Measurements from ENCODE around the gene ITSN1.

DNA sequence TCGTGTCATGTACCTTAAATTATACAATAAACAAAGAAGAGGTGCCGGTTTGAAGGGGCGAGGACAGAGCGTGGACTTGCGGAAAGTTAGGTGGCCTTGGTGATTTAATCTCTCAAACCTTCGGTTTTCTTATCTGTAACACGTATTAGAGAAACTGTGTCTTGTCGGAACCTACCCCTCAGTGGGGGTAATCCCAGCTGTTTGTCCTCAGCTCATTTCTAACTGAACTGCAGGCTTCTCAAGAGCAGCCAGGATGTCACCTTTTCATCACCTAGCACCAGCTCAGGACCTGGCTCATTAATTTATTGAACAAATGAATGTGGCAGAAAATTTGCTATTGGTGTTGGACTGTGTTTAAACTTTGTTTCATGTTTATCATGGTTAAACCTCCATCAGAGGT is 31.2 kb downstream of the ITSN1 start:
- TF ChIP-seq POLR2AphosphoS5 (IDR thresholded peaks at IDR 0.05; ENCODE audit: low read depth, low read length) (no peak), TAF1 (IDR thresholded peaks at IDR 0.05; ENCODE audit: borderline replicate concordance, insufficient read depth, low read length) (no peak)

Measured in PFSK-1 (cell line).